HepG2 (cell line): ENCODE measurements around the gene UBE2U. TPM values are rescaled to one million over a fixed set of nuclear protein-coding genes. Genes with fewer than 3 reads are reported as not detected.

Experiments
- ATAC-seq: fragments of 200-7000 bp; cut with Tn5 transposase; 3 replicates; pipeline ENCODE4 v1.9.1; 2020; ENCODE audit warnings: mild to moderate bottlenecking, moderate library complexity
- BruUV-seq: library from RNA; stranded (reverse); fragments of 400-500 nt; replicated peaks from 2 replicates; lab custom pipeline; 2021; lab: Mats Ljungman, UMichigan
- CTCF ChIA-PET: fragments of 300-600 bp; formaldehyde crosslinking; extraction: SDS; loops from one replicate; lab custom pipeline; 2021; ENCODE audit warnings: low total read pairs, inconsistent platforms, low intra/inter-chr PET ratio; lab: Yijun Ruan, JAX
- POLR2A ChIA-PET: fragments of 350-600 bp; sonication (Branson Sonifier 250); formaldehyde crosslinking; loops from one replicate; lab custom pipeline; 2020; ENCODE audit warnings: antibody characterized with exemption, inconsistent platforms; lab: Yijun Ruan, JAX
- DNase-seq: peaks from one replicate; pipeline ENCODE4 v3.0.0-alpha.2; 2015; ENCODE audit warnings: low spot score
- FAIRE-seq: peaks from 3 replicates; lab custom pipeline; 2011; peaks lifted over from hg19 to GRCh38; lab: Jason Lieb, UNC
- H2AFZ ChIP-seq: one replicate; pipeline ENCODE4 v1.6.1; 2011; ENCODE audit warnings: low read length, inconsistent platforms
- H3K27ac ChIP-seq: fragments of 300-600 bp; 3 replicates; pipeline ENCODE4 v1.8.0; 2011; ENCODE audit warnings: mixed run types, mild to moderate bottlenecking, mixed read lengths, low read length, inconsistent platforms; ENCODE audit not compliant: insufficient read depth; ENCODE audit errors: extremely low read length
- H3K27me3 ChIP-seq, 2 experiments: fragments of 200-600 bp in 1 of 2; 2 replicates in 1 of 2; 3 replicates in 1 of 2; pipeline versions ENCODE4 v1.6.0 to v1.8.0; 2011; ENCODE audit warnings: low read length in 2 of 2, mild to moderate bottlenecking in 2 of 2, moderate library complexity in 2 of 2, inconsistent platforms in 1 of 2; ENCODE audit not compliant: insufficient read depth in 2 of 2, control insufficient read depth in 1 of 2
- H3K36me3 ChIP-seq, 2 experiments: fragments of 200-600 bp in 1 of 2; replicated peaks in 1 of 2; 2 replicates in 1 of 2; 3 replicates in 1 of 2; pipeline versions ENCODE4 v1.5.1 to v1.8.0; 2011; ENCODE audit warnings: low read length in 2 of 2, inconsistent platforms in 1 of 2; ENCODE audit not compliant: insufficient read depth in 2 of 2, control insufficient read depth in 1 of 2
- H3K4me1 ChIP-seq: 2 replicates; pipeline ENCODE4 v1.5.1; 2012; ENCODE audit warnings: low read length, inconsistent platforms; ENCODE audit not compliant: insufficient read depth
- H3K4me2 ChIP-seq: 2 replicates; pipeline ENCODE4 v1.6.0; 2011; ENCODE audit warnings: low read depth, low read length, inconsistent platforms
- H3K4me3 ChIP-seq, 3 experiments: fragments of 200-600 bp in 1 of 3; sonication (generic), shearing (Covaris generic) in 1 of 3; replicated peaks in 1 of 3; 2 replicates each; pipeline ENCODE4 v1.5.1; 2011 to 2016; ENCODE audit warnings: low read length in 3 of 3, inconsistent platforms in 2 of 3, low read depth in 2 of 3, mild to moderate bottlenecking in 2 of 3, control low read depth in 1 of 3, mixed read lengths in 1 of 3; ENCODE audit not compliant: insufficient read depth in 1 of 3
- H3K79me2 ChIP-seq: one replicate; pipeline ENCODE4 v1.6.1; 2011; ENCODE audit warnings: low read length, inconsistent platforms; ENCODE audit not compliant: insufficient read depth
- H3K9ac ChIP-seq: 2 replicates; pipeline ENCODE4 v1.6.0; 2011; ENCODE audit warnings: mild to moderate bottlenecking, low read depth, low read length, inconsistent platforms; ENCODE audit not compliant: insufficient read depth
- H3K9me3 ChIP-seq: 2 replicates; pipeline ENCODE4 v1.5.1; 2012; ENCODE audit warnings: mild to moderate bottlenecking, low read length
- H4K20me1 ChIP-seq: 2 replicates; pipeline ENCODE4 v1.6.0; 2011; ENCODE audit warnings: inconsistent platforms, mild to moderate bottlenecking, low read length, moderate library complexity; ENCODE audit not compliant: insufficient read depth
- DNMT3B ChIP-seq: conservative IDR thresholded peaks from 2 replicates; pipeline ENCODE4 v1.6.1; 2016; ENCODE audit warnings: missing biosample characterization, control low read depth
- KLF11 ChIP-seq: IDR thresholded peaks from 2 replicates; pipeline ENCODE4 v1.6.1; 2016; ENCODE audit warnings: missing compliant biosample characterization
- RBFOX2 ChIP-seq: fragments of 200-400 bp; formaldehyde crosslinking; IDR thresholded peaks from 2 replicates; pipeline ENCODE4 v1.6.1; 2017; ENCODE audit warnings: low read depth, mild to moderate bottlenecking, low read length
- TBL1XR1 ChIP-seq: fragments of 150-350 bp; IDR thresholded peaks from 2 replicates; pipeline ENCODE4 v1.6.1; 2014; ENCODE audit warnings: borderline replicate concordance, low read length; ENCODE audit not compliant: partially characterized antibody
- ZFYVE20 ChIP-seq: sonication (generic); formaldehyde crosslinking; IDR thresholded peaks from 2 replicates; pipeline ENCODE4 v1.8.0; 2023; ENCODE audit warnings: low read depth, mild to moderate bottlenecking, moderate library complexity, missing genetic modification reagents, borderline replicate concordance
- ZZZ3 ChIP-seq: sonication (generic); formaldehyde crosslinking; IDR thresholded peaks from 2 replicates; pipeline ENCODE4 v1.4.0; 2020; ENCODE audit warnings: missing genetic modification reagents, mild to moderate bottlenecking, borderline replicate concordance
- in situ Hi-C: cut with HindIII; loops from 2 replicates; pipeline ENCODE4 v1.10.0; 2017; ENCODE audit warnings: low pct_unique_long_range_greater_than_20kb; ENCODE audit not compliant: extremely low pct_ligation_motif_present
- intact Hi-C: fragments of 100-400 bp; cut with micrococcal nuclease; formaldehyde crosslinking; loops from one replicate; pipeline ENCODE4 v1.10.0; 2022; ENCODE audit not compliant: unreplicated experiment
- polyA plus RNA-seq, 8 experiments: library from polyadenylated mRNA; depleted of rRNA in 3 of 8; stranded (reverse) in 7 of 8; unstranded in 1 of 8; fragments of >200 nt; fragmentation: Illumina TruSeq in 4 of 8; extraction: Trizol in 4 of 8; gene quantifications; 2 replicates each; pipeline versions ENCODE4 v1.2.1 to v1.2.3, GENCODE V29; 2011 to 2016; ENCODE audit warnings: low read depth in 4 of 8, missing spikeins in 1 of 8, mixed read lengths in 1 of 8; ENCODE audit not compliant: insufficient read depth in 1 of 8
- total RNA-seq, 5 experiments: library from RNA; depleted of rRNA; stranded (reverse); fragments of >200 nt; fragmentation: Illumina TruSeq; extraction: Trizol; gene quantifications; 2 replicates each; pipeline ENCODE4 v1.2.3, GENCODE V29; 2016; ENCODE audit warnings: low read depth in 1 of 5

Gene UBE2U
- total and polyA plus RNA-seq, 2 of the 13 experiments (the other 11 are each of a cell fraction or from before 2014, with no cell fraction given): not detected

- TF ChIP-seq ZFYVE20 (no peak), KLF11 (no peak), DNMT3B (CRISPR knock-in tag) (no peak)
These were observed 36.8 kb downstream of the UBE2U start (continued) for GRCh38 chr1:64240206-64240605.

DNA sequence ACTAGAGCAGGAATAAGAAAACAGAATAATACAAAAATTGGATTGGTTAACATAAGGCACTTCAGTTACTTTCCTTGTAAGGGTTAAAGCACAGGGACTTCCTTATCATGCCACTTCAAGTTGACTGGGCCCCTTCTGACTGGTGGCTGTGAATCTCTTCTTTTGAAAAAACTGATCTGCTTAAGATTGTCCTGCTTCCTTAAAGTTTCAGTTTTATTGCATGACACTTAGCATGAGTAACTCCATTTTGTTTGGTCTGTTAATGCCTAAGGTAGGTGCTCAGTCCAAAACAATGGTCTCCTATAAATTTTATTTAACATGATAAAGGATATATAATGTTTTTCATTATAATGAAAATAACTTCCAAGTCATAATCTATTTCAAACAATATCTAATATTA is 37.6 kb downstream of the UBE2U start:
- Histone ChIP-seq H3K27me3 (no peaks in the 10 kb centered on the region; a peak in 1 of 5 replicates), H4K20me1 (no peaks in the 10 kb centered on the region), H3K36me3 (no peaks in the 10 kb centered on the region), H3K4me3 (no peak overlapping the region), H2AFZ (no peak overlapping the region), H3K9me3 (no peaks in the 10 kb centered on the region), H3K27ac (no peak overlapping the region), H3K4me1 (peaks cover 15% of the 10 kb centered on the region; the same call in 1 of the 2 replicates), H3K9ac (no peak overlapping the region), H3K79me2 (no peaks in the 10 kb centered on the region), H3K4me2 (no peak overlapping the region)
- ChIA-PET CTCF (no interaction called here), POLR2A (no interaction called here)
- ATAC-seq (no peak), FAIRE-seq (no peak), DNase-seq (no peak)
- no peak for TF ChIP-seq ZZZ3 (CRISPR knock-in tag)
- TF ChIP-seq RBFOX2: no peak
- no peak for TF ChIP-seq TBL1XR1
- intact Hi-C loops: loop anchor here (10.0 kb wide), 2 partner anchors 326 to 466 kb away; partner anchors contain the start of gene ROR1
- BruUV-seq: no TSS peak
- in situ Hi-C loops: loop anchor here (5.0 kb wide), 1 partner anchor 624 kb away; no protein-coding TSS in a partner anchor
